GM12875 (cell line): ENCODE measurements around the gene HSPA1L.

Source experiments
- H3K4me3 ChIP-seq: one replicate; pipeline ENCODE4 v1.5.1; 2011; ENCODE audit warnings: low read depth, low read length, control low read depth
- CTCF ChIP-seq: IDR thresholded peaks from 2 replicates; pipeline ENCODE4 v1.5.1; 2011; ENCODE audit warnings: low read depth, mild to moderate bottlenecking, control low read depth, inconsistent platforms, low read length, moderate library complexity, borderline replicate concordance; ENCODE audit not compliant: insufficient read depth

HSPA1L gene

GRCh38 chr6:31762878-31763618 lies 52.0 kb downstream of the HSPA1L start:
- no peak overlapping the region for H3K4me3 ChIP-seq
- no peak for TF ChIP-seq CTCF

- no peak within 1 kb of the TSS for H3K4me3 ChIP-seq
- TF ChIP-seq CTCF: no peak
Observed at GRCh38 chr6:31762356-31762755, 52.7 kb downstream of the HSPA1L start, which contains the start of gene SAPCD1. Gene SAPCD1, plus strand, starts transcription at chr6:31762656. Its CDS starts 399 bp downstream, at chr6:31763055.

- TF ChIP-seq CTCF: no peak
Observed at GRCh38 chr6:31761343-31761742, 53.7 kb downstream of the HSPA1L start.

GRCh38 chr6:31760790-31761189 lies 54.3 kb downstream of the HSPA1L start:
- TF ChIP-seq CTCF: no peak
- H3K4me3 ChIP-seq: no peak overlapping the region

More at GRCh38 chr6:31761343-31761742, 53.7 kb downstream of the HSPA1L start:
- no peak overlapping the region for H3K4me3 ChIP-seq
